AG04450 (cell line): ENCODE results near the gene NEDD4L. TPM values are rescaled to one million over a fixed set of nuclear protein-coding genes. Genes with fewer than 3 reads are reported as not detected.

ENCODE experiments used
- CTCF ChIA-PET: fragments of 300-600, 350-600 bp; formaldehyde crosslinking; extraction: SDS; loops from one replicate; lab custom pipeline; 2022; ENCODE audit warnings: antibody characterized with exemption, inconsistent platforms; lab: Charles Lee
- POLR2A ChIA-PET: fragments of 350-600 bp; formaldehyde crosslinking; extraction: SDS; loops from one replicate; lab custom pipeline; 2021; ENCODE audit warnings: antibody characterized with exemption, inconsistent platforms; lab: Yijun Ruan, JAX
- DNase-seq: peaks from one replicate; pipeline ENCODE4 v3.0.0-alpha.2; 2011; ENCODE audit warnings: low read depth, low spot score
- H3K27ac ChIP-seq: one replicate; pipeline ENCODE4 v1.5.1; 2012; ENCODE audit warnings: low read depth, low read length, control low read depth
- H3K27me3 ChIP-seq: one replicate; pipeline ENCODE4 v1.6.0; 2012; ENCODE audit warnings: low read length; ENCODE audit not compliant: control insufficient read depth, insufficient read depth
- H3K4me3 ChIP-seq: 2 replicates; pipeline ENCODE4 v1.5.1; 2011; ENCODE audit warnings: mild to moderate bottlenecking, low read depth, low read length, control low read depth
- H3K9me3 ChIP-seq: 2 replicates; pipeline ENCODE4 v1.5.1; 2012; ENCODE audit warnings: low read length; ENCODE audit not compliant: control insufficient read depth, insufficient read depth
- CTCF ChIP-seq: IDR thresholded peaks from 2 replicates; pipeline ENCODE4 v1.5.1; 2011; ENCODE audit warnings: low read depth, low read length, control low read depth, inconsistent platforms
- polyA plus RNA-seq: library from polyadenylated mRNA; depleted of rRNA; stranded (reverse); fragments of >200 nt; gene quantifications from 2 replicates; pipeline ENCODE4 v1.2.3, GENCODE V29; 2011

The NEDD4L gene
- polyA plus RNA-seq, 1 experiment, result 15.0 TPM

GRCh38 chr18:58069721-58070292 lies 25.8 kb downstream of the NEDD4L start:
- no peaks in the 10 kb centered on the region for H3K9me3 ChIP-seq
- DNase-seq, result no peak
- no peak for TF ChIP-seq CTCF
- H3K4me3 ChIP-seq, result no peak overlapping the region
- H3K27ac ChIP-seq, result no peak overlapping the region
- ChIA-PET POLR2A (no interaction called here), CTCF (no interaction called here)
- H3K27me3 ChIP-seq, result peaks cover 10% of the 10 kb centered on the region

GRCh38 chr18:58076052-58076451 lies 32.0 kb downstream of the NEDD4L start:
- Histone ChIP-seq H3K4me3 (no peak overlapping the region), H3K27me3 (peaks cover 25% of the 10 kb centered on the region), H3K9me3 (no peaks in the 10 kb centered on the region), H3K27ac (no peak overlapping the region)
- ChIA-PET POLR2A (interaction anchor here (0.5 kb wide), 1 partner anchor 238 kb away, joined by 5 read pairs; no protein-coding TSS in a partner anchor), CTCF (interaction anchor here (0.9 to 1.0 kb wide), 2 partner anchors 32 to 46 kb away, joined by 3 to 4 read pairs; partner anchors contain the start of gene NEDD4L)
- peak; percentile 7 for DNase-seq
- TF ChIP-seq CTCF, result no peak

- H3K9me3 ChIP-seq, result no peaks in the 10 kb centered on the region
- ChIA-PET POLR2A (no interaction called here), CTCF (interaction anchor here (1.6 to 2.2 kb wide), 2 partner anchors 44 to 59 kb away, joined by 8 to 10 read pairs; no protein-coding TSS in a partner anchor)
- TF ChIP-seq CTCF, result no peak
- no peak overlapping the region for H3K4me3 ChIP-seq
- H3K27ac ChIP-seq, result no peak overlapping the region
- H3K27me3 ChIP-seq, result peaks cover 25% of the 10 kb centered on the region
- DNase-seq, result no peak
Observed at GRCh38 chr18:58077329-58077728, 33.3 kb downstream of the NEDD4L start.

- Histone ChIP-seq H3K4me3 (no peak overlapping the region), H3K27me3 (peaks cover 20% of the 10 kb centered on the region), H3K27ac (no peak overlapping the region), H3K9me3 (no peaks in the 10 kb centered on the region)
- ChIA-PET POLR2A (no interaction called here), CTCF (interaction anchor here (2.2 kb wide), 1 partner anchor 43 kb away, joined by 8 read pairs; no protein-coding TSS in a partner anchor)
- no peak for DNase-seq
- no peak for TF ChIP-seq CTCF
Observed at GRCh38 chr18:58078889-58079573, 35.0 kb downstream of the NEDD4L start.

GRCh38 chr18:58080451-58080850 lies 36.4 kb downstream of the NEDD4L start:
- Histone ChIP-seq H3K4me3 (no peak overlapping the region), H3K27ac (no peak overlapping the region), H3K27me3 (peaks cover 20% of the 10 kb centered on the region), H3K9me3 (no peaks in the 10 kb centered on the region; the same call in 1 of the 2 replicates)
- ChIA-PET POLR2A (no interaction called here), CTCF (interaction anchor here (0.6 kb wide), 1 partner anchor 684 kb away, joined by 4 read pairs; no protein-coding TSS in a partner anchor)
- no peak for TF ChIP-seq CTCF
- DNase-seq, result no peak
